Dermis lymphatic vessel endothelial cell (primary cell): ENCODE results near the gene OR2A25. TPM values are rescaled to one million over a fixed set of nuclear protein-coding genes. Genes with fewer than 3 reads are reported as not detected.

Experiments used
- total RNA-seq: library from RNA; depleted of rRNA; stranded (reverse); fragments of >200 nt; gene quantifications from 2 replicates; pipeline ENCODE4 v1.2.1, GENCODE V29; 2014

OR2A25 gene, protein sequence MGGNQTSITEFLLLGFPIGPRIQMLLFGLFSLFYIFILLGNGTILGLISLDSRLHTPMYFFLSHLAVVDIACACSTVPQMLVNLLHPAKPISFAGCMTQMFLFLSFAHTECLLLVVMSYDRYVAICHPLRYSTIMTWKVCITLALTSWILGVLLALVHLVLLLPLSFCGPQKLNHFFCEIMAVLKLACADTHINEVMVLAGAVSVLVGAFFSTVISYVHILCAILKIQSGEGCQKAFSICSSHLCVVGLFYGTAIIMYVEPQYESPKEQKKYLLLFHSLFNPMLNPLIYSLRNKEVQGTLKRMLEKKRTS
- total RNA-seq: not detected in 2 replicates

DNA sequence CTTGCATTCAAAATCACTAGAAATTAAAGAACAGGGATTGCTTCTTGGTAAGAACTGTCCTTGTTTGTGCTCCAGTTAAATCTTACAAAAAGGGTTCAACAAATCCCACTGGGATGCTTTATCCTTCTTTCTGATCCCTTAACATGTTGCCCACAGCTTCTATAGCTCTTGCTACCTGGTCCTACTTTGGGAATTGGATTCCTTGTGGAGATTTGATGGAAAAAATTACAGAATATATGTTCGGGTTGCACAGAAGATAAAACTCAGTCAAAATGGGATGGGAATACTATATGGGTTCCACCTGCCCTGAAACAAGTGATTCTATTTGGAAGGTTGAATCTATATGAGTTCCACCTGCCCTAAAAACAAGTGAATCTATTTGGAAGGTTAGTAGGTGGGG lies at the start of gene OR2A25:
TSS of gene OR2A25 (plus strand) at position 301 of the 400 bp plus-strand sequence. CDS start 4,409 bp downstream, outside the sequence.

DNA sequence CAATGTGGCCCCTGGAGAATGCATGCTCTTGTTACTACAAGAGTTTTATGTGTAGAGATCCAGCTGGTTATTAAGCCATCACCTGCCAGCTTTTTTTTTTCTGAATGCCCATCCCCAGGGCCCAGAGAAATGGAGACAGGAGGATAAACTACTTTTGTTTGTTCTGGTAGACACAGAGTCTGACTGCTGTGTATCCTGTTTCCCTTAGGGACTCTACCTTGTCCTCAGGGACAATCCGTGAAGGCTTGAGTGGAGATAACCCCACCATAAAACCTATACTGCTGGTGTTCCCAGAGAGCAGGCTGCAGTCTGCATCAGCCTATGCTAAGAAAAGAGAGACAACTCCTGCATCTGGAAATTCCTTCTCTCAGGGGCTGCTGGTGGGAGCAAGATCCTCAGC lies 21.0 kb upstream of the OR2A25 start, which contains the start of gene OR2A5:
TSS of gene OR2A5 (plus strand) at position 301 of the 400 bp plus-strand sequence. CDS start 1,454 bp downstream, outside the sequence.

DNA sequence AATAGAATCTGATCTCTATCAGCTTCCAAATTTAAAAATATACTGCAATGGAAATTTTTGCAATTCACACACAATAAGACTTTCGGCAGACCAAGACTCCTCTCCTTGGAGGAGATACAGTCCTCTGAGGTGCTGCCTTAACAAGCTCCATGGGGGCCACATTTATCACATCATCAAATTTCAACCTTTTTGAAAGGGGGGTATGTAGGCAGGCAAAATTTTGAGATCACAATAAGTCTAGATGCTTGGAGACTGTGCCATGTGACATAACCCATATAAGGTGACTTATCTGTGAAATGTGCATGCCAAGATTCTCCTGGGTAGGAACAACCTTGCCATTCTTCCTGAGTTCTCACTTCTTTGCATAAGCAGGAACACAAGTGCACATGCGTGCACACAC lies 16.4 kb downstream of the OR2A25 start, which contains the start of gene OR2A12:
TSS of gene OR2A12 (plus strand) at position 301 of the 400 bp plus-strand sequence. CDS start 8,830 bp downstream, outside the sequence.

DNA sequence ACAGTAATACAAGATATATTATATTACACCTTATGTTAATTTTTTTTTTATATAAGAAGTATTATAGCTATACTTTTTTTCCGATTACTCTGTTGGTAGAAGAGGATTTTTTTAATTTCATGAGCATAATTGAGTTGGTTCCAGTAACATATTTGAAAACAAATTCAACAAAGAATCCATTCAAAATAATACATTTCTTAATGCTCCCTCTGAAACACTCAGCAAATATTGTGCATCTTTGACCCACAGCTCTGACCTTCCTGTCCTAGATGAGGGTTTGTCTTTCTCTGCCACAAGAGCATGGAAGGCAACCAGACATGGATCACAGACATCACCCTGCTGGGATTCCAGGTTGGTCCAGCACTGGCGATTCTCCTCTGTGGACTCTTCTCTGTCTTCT lies 39.7 kb downstream of the OR2A25 start, which contains the start of gene OR2A2:
TSS of gene OR2A2 (plus strand) at position 301 of the 400 bp plus-strand sequence. CDS start at position 301, 0 bp downstream.

DNA sequence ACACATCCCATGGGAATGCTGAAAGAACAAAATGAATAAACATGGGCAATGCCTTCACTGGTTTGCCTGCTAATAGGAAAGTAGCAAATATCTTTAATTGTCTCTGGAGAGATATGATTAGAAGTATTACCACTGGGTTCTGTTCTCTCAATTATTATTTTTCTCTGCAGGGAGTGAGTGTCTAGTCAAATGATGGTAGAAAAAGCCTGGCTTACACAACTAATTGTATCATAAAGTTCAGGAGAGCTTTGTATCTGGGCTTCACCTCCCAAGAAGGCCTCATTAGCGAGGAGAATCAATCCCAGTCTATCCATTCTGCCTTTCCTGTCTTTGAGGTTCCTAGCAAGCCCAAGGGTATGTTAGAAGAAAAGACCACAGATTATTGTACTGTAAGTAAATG lies 53.3 kb downstream of the OR2A25 start, which contains the start of gene OR2A14:
TSS of gene OR2A14 (plus strand) at position 301 of the 400 bp plus-strand sequence. CDS start 5,937 bp downstream, outside the sequence.

Other genes with a start within 250 kb of the OR2A25 start
- 37.4 and 43.4 TPM in 2 replicates for gene TCAF1, start 167.6 kb upstream of the OR2A25 start, total RNA-seq
- gene OR2F2, start 134.6 kb upstream of the OR2A25 start, total RNA-seq: not detected in 2 replicates
- gene OR2F1, start 115.0 kb upstream of the OR2A25 start, total RNA-seq: not detected in 2 replicates
- not detected in 2 replicates for gene OR6B1, start 69.5 kb upstream of the OR2A25 start, total RNA-seq
- not detected in 2 replicates for gene OR2A5, start 20.9 kb upstream of the OR2A25 start, total RNA-seq
- gene OR2A12, start 16.5 kb downstream of the OR2A25 start, total RNA-seq: not detected in 2 replicates
- not detected in 2 replicates for gene OR2A2, start 39.8 kb downstream of the OR2A25 start, total RNA-seq
- gene OR2A14, start 53.4 kb downstream of the OR2A25 start, total RNA-seq: not detected in 2 replicates
- gene CTAGE4, start 113.7 kb downstream of the OR2A25 start, total RNA-seq: 0.09 TPM in 1 of 2 replicates, not detected in the other
- gene ARHGEF35, start 126.0 kb downstream of the OR2A25 start, total RNA-seq: under 0.01 and 0.43 TPM in 2 replicates
- gene OR2A42, start 169.8 kb downstream of the OR2A25 start, total RNA-seq: not detected in 2 replicates
- gene OR2A7, start 195.0 kb downstream of the OR2A25 start, total RNA-seq: not detected in 2 replicates
- not detected in 2 replicates for gene CTAGE8, start 199.5 kb downstream of the OR2A25 start, total RNA-seq
- gene OR2A1, start 242.6 kb downstream of the OR2A25 start, total RNA-seq: under 0.01 TPM in 1 of 2 replicates, not detected in the other